GM23338 (cell line): ENCODE results near the gene SLC10A3. TPM values are rescaled to one million over a fixed set of nuclear protein-coding genes. Genes with fewer than 3 reads are reported as not detected.

ENCODE experiments used
- ATAC-seq: fragments of 200-7000 bp; cut with Tn5 transposase; 3 replicates; pipeline ENCODE4 v1.9.1; 2020
- DNase-seq: peaks from one replicate; pipeline ENCODE4 v3.0.0-alpha.2; 2015; ENCODE audit warnings: low spot score
- H2AFZ ChIP-seq: fragments of 200-600 bp; sonication (generic); 2 replicates; pipeline ENCODE4 v1.8.0; 2016; ENCODE audit warnings: antibody characterized with exemption, mild to moderate bottlenecking, moderate library complexity
- H3F3A ChIP-seq: fragments of 200-600 bp; sonication (generic); replicated peaks from 2 replicates; pipeline ENCODE4 v1.8.0; 2017; ENCODE audit warnings: antibody characterized with exemption, mixed run types, low read depth
- H3K27ac ChIP-seq: fragments of 200-600 bp; sonication (generic); 2 replicates; pipeline ENCODE4 v1.6.1; 2016; ENCODE audit warnings: low read depth
- H3K27me3 ChIP-seq: fragments of 200-600 bp; sonication (generic); 2 replicates; pipeline ENCODE4 v1.8.0; 2016; ENCODE audit warnings: mild to moderate bottlenecking, mixed run types, moderate library complexity; ENCODE audit not compliant: insufficient read depth
- H3K36me3 ChIP-seq: fragments of 200-600 bp; sonication (generic); 2 replicates; pipeline ENCODE4 v1.8.0; 2016; ENCODE audit warnings: mild to moderate bottlenecking; ENCODE audit not compliant: insufficient read depth
- H3K4me1 ChIP-seq: fragments of 200-600 bp; sonication (generic); 2 replicates; pipeline ENCODE4 v1.8.0; 2016; ENCODE audit warnings: mild to moderate bottlenecking, moderate library complexity; ENCODE audit not compliant: insufficient read depth
- H3K4me2 ChIP-seq: fragments of 200-600 bp; sonication (generic); 2 replicates; pipeline ENCODE4 v1.7.1; 2017; ENCODE audit warnings: mixed run types
- H3K4me3 ChIP-seq: fragments of 200-600 bp; sonication (generic); 2 replicates; pipeline ENCODE4 v1.6.1; 2016; ENCODE audit warnings: mixed run types
- H3K79me2 ChIP-seq: fragments of 200-600 bp; sonication (generic); replicated peaks from 2 replicates; pipeline ENCODE4 v1.8.0; 2017; ENCODE audit warnings: mild to moderate bottlenecking; ENCODE audit not compliant: insufficient read depth
- H3K9me2 ChIP-seq: fragments of 200-600 bp; sonication (generic); 2 replicates; pipeline ENCODE4 v1.8.0; 2017; ENCODE audit not compliant: insufficient read depth
- H4K20me1 ChIP-seq: fragments of 200-600 bp; sonication (generic); replicated peaks from 2 replicates; pipeline ENCODE4 v1.8.0; 2017; ENCODE audit warnings: mild to moderate bottlenecking; ENCODE audit not compliant: insufficient read depth
- H3K27ac Mint-ChIP-seq: 2 replicates; pipeline ENCODE4 v1.8.0; 2020; ENCODE audit warnings: inconsistent platforms, mild to moderate bottlenecking, moderate library complexity, mixed read lengths
- H3K27me3 Mint-ChIP-seq: 3 replicates; pipeline ENCODE4 v1.8.0; 2022; ENCODE audit warnings: low read depth, mild to moderate bottlenecking, moderate library complexity, mixed read lengths, inconsistent platforms; ENCODE audit not compliant: insufficient read depth, poor library complexity
- H3K36me3 Mint-ChIP-seq: 3 replicates; pipeline ENCODE4 v1.8.0; 2021; ENCODE audit warnings: low read depth, mild to moderate bottlenecking, inconsistent platforms, moderate library complexity, mixed read lengths
- H3K4me1 Mint-ChIP-seq: 3 replicates; pipeline ENCODE4 v1.8.0; 2020; ENCODE audit warnings: mild to moderate bottlenecking, inconsistent platforms, mixed read lengths
- H3K4me3 Mint-ChIP-seq: 3 replicates; pipeline ENCODE4 v1.8.0; 2021; ENCODE audit warnings: moderate library complexity, mild to moderate bottlenecking, inconsistent platforms, mixed read lengths
- H3K9me3 Mint-ChIP-seq: 3 replicates; pipeline ENCODE4 v1.8.0; 2020; ENCODE audit warnings: moderate library complexity, mild to moderate bottlenecking, inconsistent platforms, mixed read lengths
- ETS1 ChIP-seq: IDR thresholded peaks from 2 replicates; pipeline ENCODE4 v1.6.1; 2016; ENCODE audit warnings: antibody characterized with exemption
- POLR2AphosphoS5 ChIP-seq: IDR thresholded peaks from 2 replicates; pipeline ENCODE4 v1.6.1; 2016; ENCODE audit warnings: antibody characterized with exemption, low read depth
- REST ChIP-seq: IDR thresholded peaks from one replicate; pipeline ENCODE4 v1.6.1; 2018; ENCODE audit warnings: antibody characterized with exemption; ENCODE audit not compliant: unreplicated experiment
- ZNF462 ChIP-seq: fragments of 250-450 bp; sonication (Bioruptor Pico); IDR thresholded peaks from 2 replicates; pipeline ENCODE4 v1.5.0; 2020; ENCODE audit warnings: mild to moderate bottlenecking, moderate library complexity
- polyA plus RNA-seq: library from polyadenylated mRNA; unstranded; fragments of >200 nt; fragmentation: Nextera tagmentation; extraction: Ambion mirVana; gene quantifications from 2 replicates; pipeline ENCODE4 v1.2.1, GENCODE V29; 2016
- total RNA-seq: library from RNA; depleted of rRNA; stranded (reverse); fragments of >200 nt; shearing (Covaris generic); gene quantifications from 2 replicates; pipeline ENCODE4 v1.2.3, GENCODE V29; 2014

SLC10A3 gene
- total and polyA plus RNA-seq, 2 experiments from 2014 or later, result 7.6 to 17.6 TPM

- no peak for TF ChIP-seq ZNF462
Measured at GRCh38 chrX:154530286-154530685, 39.9 kb upstream of the SLC10A3 start (continued).

GRCh38 chrX:154529206-154529612 lies 38.8 kb upstream of the SLC10A3 start:
- no peaks in the 10 kb centered on the region for H4K20me1 ChIP-seq
- Mint-ChIP-seq H3K4me3 (no peak overlapping the region), H3K4me1 (peaks cover 3% of the 10 kb centered on the region), H3K9me3 (0 out of 3 replicates have a peak, but pooled peaks cover 3% of the 10 kb centered on the region), H3K27me3 (peaks cover 29% of the 10 kb centered on the region), H3K36me3 (peaks cover 15% of the 10 kb centered on the region; the same call in 2 of the 3 replicates), H3K27ac (no peak overlapping the region)
- TF ChIP-seq POLR2AphosphoS5, result no peak
- TF ChIP-seq ETS1, result no peak
- TF ChIP-seq REST, result no peak
- no peak for TF ChIP-seq ZNF462
- no peak overlapping the region for H3K27ac ChIP-seq
- peaks cover 20% of the 10 kb centered on the region for H3K27me3 ChIP-seq
- no peak overlapping the region for H2AFZ ChIP-seq
- DNase-seq (no peak), ATAC-seq (no peak)
- no peaks in the 10 kb centered on the region for H3F3A ChIP-seq
- no peak overlapping the region for H3K4me3 ChIP-seq
- no peaks in the 10 kb centered on the region for H3K4me1 ChIP-seq
- H3K9me2 ChIP-seq, result no peaks in the 10 kb centered on the region
- no peak overlapping the region for H3K4me2 ChIP-seq
- H3K79me2 ChIP-seq, result no peaks in the 10 kb centered on the region
- no peaks in the 10 kb centered on the region; the same call in 1 of the 2 replicates for H3K36me3 ChIP-seq
